Activated B cell treated with CpG ODN at 0.5 μM for 24 hours (primary cell): ENCODE measurements around the gene UBE3D. TPM values are rescaled to one million over a fixed set of nuclear protein-coding genes. Genes with fewer than 3 reads are reported as not detected.

Source experiments
- ATAC-seq: fragments of 200-7000 bp; cut with Tn5 transposase; one replicate; pipeline ENCODE4 v1.10.0; 2021; ENCODE audit warnings: low read depth, mild to moderate bottlenecking, moderate library complexity
- CTCF ChIA-PET: fragments of 350-600 bp; sonication (Branson Sonifier 250); formaldehyde crosslinking; loops from one replicate; lab custom pipeline; 2021; ENCODE audit warnings: antibody characterized with exemption; lab: Charles Lee
- POLR2A ChIA-PET: fragments of 350-600 bp; sonication (Branson Sonifier 250); formaldehyde crosslinking; loops from one replicate; lab custom pipeline; 2021; ENCODE audit warnings: antibody characterized with exemption; lab: Charles Lee
- DNase-seq: peaks from one replicate; pipeline ENCODE4 v3.0.0; 2022
- H3K27ac Mint-ChIP-seq: one replicate; pipeline ENCODE4 v1.8.0; 2020; ENCODE audit warnings: mixed read lengths
- H3K27me3 Mint-ChIP-seq: one replicate; pipeline ENCODE4 v1.8.0; 2021; ENCODE audit warnings: mixed read lengths
- H3K36me3 Mint-ChIP-seq: one replicate; pipeline ENCODE4 v1.8.0; 2021; ENCODE audit warnings: low read depth, mixed read lengths
- H3K4me1 Mint-ChIP-seq: one replicate; pipeline ENCODE4 v1.8.0; 2021; ENCODE audit warnings: mixed read lengths
- H3K4me3 Mint-ChIP-seq: one replicate; pipeline ENCODE4 v1.8.0; 2020; ENCODE audit warnings: mild to moderate bottlenecking, mixed read lengths
- H3K9me3 Mint-ChIP-seq: one replicate; pipeline ENCODE4 v1.8.0; 2020; ENCODE audit warnings: mixed read lengths
- intact Hi-C: fragments of 100-400 bp; cut with micrococcal nuclease; formaldehyde crosslinking; loops from one replicate; pipeline ENCODE4 v1.15.1; 2024
- total RNA-seq: library from RNA; stranded (reverse); gene quantifications from 2 replicates; pipeline ENCODE4 v1.2.3, GENCODE V29; 2022
- TF ChIP-seq, protein P1 (sequence below): fragments of 200-600 bp; IDR thresholded peaks from one replicate; pipeline ENCODE4 v1.8.0; 2022; ENCODE audit warnings: antibody characterized with exemption, mild to moderate bottlenecking

The UBE3D gene
- total RNA-seq, 1 donor from 2014 or later = 9.3 TPM

DNA sequence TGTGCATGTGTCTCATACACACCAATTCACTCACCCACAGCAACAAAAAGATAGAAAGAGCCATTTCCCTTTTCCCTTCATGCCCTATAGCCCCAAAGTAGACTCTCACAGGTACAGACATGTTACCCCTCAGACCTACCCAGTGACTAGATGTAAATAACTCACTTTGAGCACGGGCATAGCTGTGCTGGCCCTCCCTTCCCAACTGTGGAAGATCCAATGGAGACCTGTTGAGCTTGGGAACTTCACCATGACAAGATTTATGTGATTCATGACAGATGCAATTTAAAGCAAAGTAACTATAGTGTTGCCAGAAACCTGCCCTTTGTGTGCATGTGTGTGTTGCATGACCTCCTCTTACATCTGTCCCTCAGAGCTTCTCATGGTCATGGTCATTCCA lies 175.4 kb downstream of the UBE3D start:
- Mint-ChIP-seq H3K27ac (no peak overlapping the region), H3K36me3 (peaks cover 17% of the 10 kb centered on the region), H3K4me3 (no peak overlapping the region), H3K9me3 (no peaks in the 10 kb centered on the region), H3K4me1 (no peaks in the 10 kb centered on the region), H3K27me3 (no peaks in the 10 kb centered on the region)
- intact Hi-C loops = no loop called here
- no peak for ATAC-seq
- POLR2A ChIA-PET = no interaction called here
- CTCF ChIA-PET = no interaction called here
- TF ChIP-seq, protein P1, sequence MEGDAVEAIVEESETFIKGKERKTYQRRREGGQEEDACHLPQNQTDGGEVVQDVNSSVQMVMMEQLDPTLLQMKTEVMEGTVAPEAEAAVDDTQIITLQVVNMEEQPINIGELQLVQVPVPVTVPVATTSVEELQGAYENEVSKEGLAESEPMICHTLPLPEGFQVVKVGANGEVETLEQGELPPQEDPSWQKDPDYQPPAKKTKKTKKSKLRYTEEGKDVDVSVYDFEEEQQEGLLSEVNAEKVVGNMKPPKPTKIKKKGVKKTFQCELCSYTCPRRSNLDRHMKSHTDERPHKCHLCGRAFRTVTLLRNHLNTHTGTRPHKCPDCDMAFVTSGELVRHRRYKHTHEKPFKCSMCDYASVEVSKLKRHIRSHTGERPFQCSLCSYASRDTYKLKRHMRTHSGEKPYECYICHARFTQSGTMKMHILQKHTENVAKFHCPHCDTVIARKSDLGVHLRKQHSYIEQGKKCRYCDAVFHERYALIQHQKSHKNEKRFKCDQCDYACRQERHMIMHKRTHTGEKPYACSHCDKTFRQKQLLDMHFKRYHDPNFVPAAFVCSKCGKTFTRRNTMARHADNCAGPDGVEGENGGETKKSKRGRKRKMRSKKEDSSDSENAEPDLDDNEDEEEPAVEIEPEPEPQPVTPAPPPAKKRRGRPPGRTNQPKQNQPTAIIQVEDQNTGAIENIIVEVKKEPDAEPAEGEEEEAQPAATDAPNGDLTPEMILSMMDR = no peak
- DNase-seq = no peak

DNA sequence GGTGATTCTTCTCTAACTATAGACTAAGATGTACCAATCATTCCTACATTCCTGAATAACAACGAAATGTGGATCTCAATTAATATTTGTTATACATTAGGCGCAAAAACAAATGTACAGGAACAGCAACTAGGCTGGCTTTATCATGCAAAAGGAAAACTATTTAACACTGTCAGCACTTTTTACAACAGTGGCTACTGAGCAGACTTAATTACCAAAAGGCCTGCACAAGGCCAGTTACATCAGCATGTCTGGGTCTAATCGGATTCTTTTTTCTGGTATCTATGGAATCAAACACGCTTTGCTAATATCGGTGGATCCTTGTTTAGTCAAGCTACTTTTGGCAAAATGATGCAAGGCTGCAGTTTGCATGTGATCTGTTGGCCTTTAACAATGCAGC lies 176.5 kb downstream of the UBE3D start:
- TF ChIP-seq, protein P1 = no peak
- Mint-ChIP-seq H3K27ac (no peak overlapping the region), H3K36me3 (peaks cover 17% of the 10 kb centered on the region), H3K9me3 (no peaks in the 10 kb centered on the region), H3K27me3 (no peaks in the 10 kb centered on the region), H3K4me3 (no peak overlapping the region), H3K4me1 (no peaks in the 10 kb centered on the region)
- DNase-seq (no peak), ATAC-seq (no peak)
- intact Hi-C loops = no loop called here
- CTCF ChIA-PET = no interaction called here
- POLR2A ChIA-PET = no interaction called here

DNA sequence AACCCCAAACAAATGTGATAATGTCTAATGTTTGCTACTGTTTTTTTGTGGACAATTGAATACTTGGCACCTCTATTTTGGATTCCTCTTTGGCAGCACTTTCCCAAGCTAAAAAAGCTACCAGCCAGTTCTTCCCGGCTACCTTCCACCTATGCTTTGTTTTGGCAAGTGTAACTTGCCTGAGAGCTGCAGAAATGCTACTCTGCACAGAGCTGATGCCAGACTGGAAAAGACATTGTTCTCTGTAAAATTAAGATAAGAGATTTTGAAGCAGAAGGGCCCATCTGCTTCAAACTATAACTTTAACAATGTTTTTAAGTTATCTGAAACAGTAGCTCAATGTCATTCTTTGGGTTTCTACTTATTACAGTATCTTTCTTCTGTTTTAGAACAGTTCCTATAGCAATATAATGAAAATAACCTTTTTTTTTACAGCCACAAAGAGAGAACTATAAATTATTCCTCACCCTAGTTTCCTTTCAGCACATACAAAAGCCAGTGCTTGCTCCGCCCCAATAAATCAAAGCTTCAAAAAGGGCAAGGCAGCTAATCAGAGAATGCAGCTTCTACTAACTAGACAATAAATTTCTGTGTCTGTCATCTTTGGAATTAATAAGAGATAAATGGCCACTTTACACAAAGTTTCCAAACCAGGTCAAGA lies 183.1 kb downstream of the UBE3D start:
- peaks cover 2% of the 10 kb centered on the region for H3K27me3 Mint-ChIP-seq
- ChIA-PET POLR2A (no interaction called here), CTCF (no interaction called here)
- no peaks in the 10 kb centered on the region for H3K4me1 Mint-ChIP-seq
- no peak overlapping the region for H3K4me3 Mint-ChIP-seq
- DNase-seq (no peak), ATAC-seq (no peak)
- H3K27ac Mint-ChIP-seq = no peak overlapping the region
- intact Hi-C loops = no loop called here
- H3K36me3 Mint-ChIP-seq = no peaks in the 10 kb centered on the region
- TF ChIP-seq, protein P1 = no peak
- H3K9me3 Mint-ChIP-seq = no peaks in the 10 kb centered on the region

DNA sequence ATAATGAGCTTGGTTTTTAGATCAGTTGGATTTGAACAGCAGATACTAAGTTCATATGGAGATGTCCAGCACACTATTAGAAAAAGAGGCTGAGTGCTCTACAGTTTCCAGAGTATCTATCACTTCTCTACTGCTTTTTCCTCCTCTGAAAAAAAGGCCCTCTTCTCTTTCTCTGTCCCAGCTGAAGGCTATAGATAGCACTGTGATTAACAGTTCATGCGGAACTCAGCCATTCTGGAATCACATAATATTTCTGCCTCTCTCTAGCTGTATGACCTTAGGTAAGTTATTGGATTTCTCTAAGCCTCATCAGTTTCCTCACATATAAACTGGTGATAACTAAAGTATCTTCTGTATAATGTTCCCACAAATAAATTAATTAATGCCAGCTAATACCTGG lies 184.1 kb downstream of the UBE3D start:
- TF ChIP-seq, protein P1 = no peak
- DNase-seq (no peak), ATAC-seq (no peak)
- Mint-ChIP-seq H3K4me1 (no peaks in the 10 kb centered on the region), H3K36me3 (no peaks in the 10 kb centered on the region), H3K9me3 (no peaks in the 10 kb centered on the region), H3K27me3 (peaks cover 2% of the 10 kb centered on the region), H3K4me3 (no peak overlapping the region), H3K27ac (no peak overlapping the region)
- ChIA-PET CTCF (no interaction called here), POLR2A (no interaction called here)
- intact Hi-C loops = no loop called here

DNA sequence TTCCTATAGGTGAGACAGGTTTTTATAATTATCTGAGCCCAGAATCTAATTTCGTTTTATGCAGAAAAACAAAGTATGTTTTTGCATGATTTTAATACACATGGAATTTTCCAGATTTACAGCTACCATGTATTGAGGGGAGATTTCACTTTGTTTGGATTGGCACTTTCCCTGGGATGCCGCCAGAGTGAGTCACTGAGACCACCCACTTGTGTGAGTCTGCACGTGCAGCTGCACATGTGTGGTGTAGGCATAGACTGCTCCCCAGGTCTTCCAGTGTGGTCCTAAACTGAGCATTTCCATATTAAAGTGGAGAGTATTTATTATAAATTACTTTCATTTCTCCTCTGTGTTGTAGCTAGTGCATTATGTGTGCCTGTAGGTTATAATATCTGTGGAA lies 186.8 kb downstream of the UBE3D start:
- Mint-ChIP-seq H3K27me3 (peaks cover 2% of the 10 kb centered on the region), H3K36me3 (no peaks in the 10 kb centered on the region), H3K4me1 (no peaks in the 10 kb centered on the region), H3K9me3 (no peaks in the 10 kb centered on the region), H3K4me3 (no peak overlapping the region), H3K27ac (no peak overlapping the region)
- no peak for DNase-seq
- CTCF ChIA-PET = no interaction called here
- TF ChIP-seq, protein P1 = no peak
- intact Hi-C loops = no loop called here
- ATAC-seq = no peak
- POLR2A ChIA-PET = no interaction called here
